Dedifferentiated amniotic fluid mesenchymal stem cell (primary cell): ENCODE measurements around the gene TSPAN13.

Source experiments
- DNase-seq: peaks from one replicate; pipeline ENCODE4 v3.0.0-alpha.2; 2016; ENCODE audit errors: extremely low spot score

Gene TSPAN13

DNA sequence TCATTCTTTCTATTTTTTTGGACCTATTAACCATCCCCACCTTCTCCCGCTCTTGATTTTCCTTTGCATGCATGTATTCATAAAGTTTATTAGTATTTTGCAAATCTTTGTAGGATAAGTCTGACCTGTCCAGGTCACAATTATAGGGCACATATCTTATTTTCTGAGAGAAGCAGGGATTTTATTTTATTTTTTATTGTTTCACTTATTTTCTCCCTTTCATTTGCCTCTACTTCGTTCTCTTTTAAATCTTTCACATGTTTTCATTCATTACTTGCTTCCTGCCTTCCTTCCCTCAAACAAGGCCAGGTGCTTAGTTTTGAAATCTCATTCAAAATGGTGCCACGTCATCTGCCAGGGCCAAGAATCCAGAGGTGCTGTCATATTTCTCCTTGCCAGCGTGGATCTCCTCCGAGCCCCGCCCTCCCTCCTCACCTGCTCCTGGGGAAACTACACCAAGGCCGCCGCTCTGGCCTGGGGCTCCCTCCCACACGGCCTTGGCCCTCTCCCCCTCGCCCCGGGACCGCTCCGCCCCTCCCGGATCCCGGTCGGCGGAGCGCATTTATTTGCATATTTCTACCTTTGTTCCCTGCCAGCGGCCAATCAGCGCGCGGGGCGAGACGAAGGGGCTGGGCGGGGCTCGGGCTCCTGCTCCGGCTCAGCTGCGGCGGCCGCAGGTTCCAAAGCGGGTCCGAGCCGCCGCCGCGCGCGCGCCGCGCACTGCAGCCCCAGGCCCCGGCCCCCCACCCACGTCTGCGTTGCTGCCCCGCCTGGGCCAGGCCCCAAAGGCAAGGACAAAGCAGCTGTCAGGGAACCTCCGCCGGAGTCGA is at the start of gene TSPAN13:
Gene TSPAN13 (plus strand): TSS at position 654 of the 830 bp plus-strand sequence. CDS start 213 bp downstream, outside the sequence.
- peak; percentile 30 for DNase-seq

DNA sequence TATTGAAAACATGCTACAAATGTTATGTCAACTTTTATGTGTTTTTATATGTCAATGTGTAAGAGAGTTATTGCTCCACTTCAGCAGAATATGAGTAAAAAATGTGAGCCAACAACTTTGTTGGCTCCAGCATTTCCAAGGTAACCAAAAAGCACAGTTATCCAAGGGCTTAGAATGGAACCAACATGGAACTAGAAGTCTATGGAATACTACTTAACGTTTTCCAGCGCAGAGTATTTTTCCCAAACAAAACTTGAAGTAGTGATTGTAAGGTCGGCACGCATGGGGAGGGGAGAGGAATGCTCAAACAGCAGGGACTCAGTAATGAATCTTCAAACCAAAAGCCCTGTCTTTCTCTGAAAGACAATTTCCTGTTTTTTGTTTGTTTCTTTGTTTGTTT is 45.0 kb upstream of the TSPAN13 start:
- no peak for DNase-seq

DNA sequence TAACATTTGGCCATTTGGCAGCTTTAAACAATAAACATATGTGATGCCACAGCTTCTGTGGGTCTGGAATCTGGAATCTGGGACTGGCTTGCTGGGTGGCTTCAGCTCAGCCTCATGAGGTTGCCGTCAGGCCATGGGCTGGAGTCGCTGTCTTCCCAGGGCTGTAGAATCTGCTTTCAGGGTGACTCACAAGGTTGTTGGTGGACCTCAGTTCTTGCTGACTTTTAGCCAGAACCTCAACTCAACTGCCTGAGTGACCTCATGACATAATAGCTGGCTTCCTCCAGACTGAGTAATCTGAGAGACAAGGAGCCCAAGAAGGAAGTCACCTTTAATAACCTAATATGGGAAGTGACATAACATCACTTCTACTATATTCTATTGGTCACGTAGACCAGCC is 44.6 kb upstream of the TSPAN13 start:
- peak; percentile 52 for DNase-seq

DNA sequence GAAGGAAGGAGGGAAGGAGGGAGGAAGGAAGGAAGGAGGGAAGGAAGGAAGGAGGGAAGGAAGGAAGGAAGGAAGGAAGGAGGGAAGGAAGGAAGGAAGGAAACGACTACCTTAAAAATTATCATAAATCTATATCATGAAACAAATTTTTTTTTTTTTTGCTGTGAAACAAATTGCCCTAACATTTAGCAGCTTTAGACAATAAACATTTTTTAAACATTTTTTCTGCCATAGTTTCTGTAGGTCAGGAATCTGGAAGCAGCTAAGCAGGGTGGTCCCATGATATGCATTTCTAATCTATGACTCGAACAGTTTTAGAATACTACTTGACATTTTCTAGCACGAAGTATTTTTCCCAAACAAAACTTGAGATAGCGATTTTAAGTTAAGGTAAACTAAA is 42.9 kb upstream of the TSPAN13 start:
- DNase-seq: no peak

DNA sequence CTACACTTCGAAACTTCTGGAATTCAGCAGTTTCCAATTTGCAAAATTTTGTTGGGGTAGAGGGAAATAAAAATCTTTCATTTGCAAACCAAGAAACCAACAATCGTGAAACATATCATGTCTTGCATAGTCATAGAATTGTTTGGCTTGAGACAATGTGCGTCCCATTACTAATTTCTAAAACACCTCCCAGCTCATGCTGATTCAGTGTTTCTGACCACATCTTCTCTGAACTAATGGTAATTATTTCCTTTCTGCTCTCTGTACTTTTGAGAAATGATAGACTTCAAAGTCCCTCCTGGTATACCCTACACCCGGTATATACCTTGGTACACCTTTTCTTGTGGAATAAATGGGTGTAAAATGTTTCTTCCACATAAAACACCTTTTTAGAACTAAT is 41.8 kb upstream of the TSPAN13 start:
- no peak for DNase-seq

DNA sequence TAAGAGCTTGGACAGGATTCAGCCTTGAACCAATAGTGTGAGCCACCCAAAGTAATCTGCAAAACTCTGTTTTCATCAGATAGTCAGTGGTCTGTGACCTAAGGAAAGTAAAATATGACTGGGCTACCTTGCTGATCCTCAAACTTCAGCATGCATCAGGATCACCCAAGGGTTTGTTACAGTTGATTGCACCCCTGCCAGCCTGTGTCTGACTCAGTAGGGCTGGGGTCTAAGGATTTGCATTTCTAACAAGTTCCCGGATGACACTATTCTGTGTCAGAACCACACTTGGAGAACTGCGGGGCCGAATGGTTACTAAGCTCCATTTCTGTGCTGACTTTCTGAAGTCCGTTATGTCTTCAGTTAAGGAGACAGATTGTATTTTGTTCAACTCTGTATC is 40.6 kb upstream of the TSPAN13 start:
- DNase-seq: no peak

DNA sequence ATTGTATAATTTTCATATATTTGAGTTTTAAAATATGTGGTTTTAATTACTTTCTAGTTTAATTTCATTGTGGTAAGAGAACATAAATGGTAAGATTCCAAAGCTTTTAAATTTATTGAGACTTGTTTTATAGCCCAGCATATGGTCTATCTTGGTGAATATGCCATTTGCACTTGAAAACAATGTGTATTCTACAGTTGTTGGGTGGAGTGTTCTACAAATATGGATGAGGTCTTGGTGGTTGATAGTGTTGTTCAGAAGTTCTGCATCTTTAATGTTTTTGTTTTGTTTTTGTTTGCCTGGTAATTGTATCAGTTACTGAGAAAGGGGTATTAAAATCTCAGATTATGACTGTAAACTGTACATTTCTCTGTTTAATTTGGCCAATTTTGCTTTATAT is 37.6 kb upstream of the TSPAN13 start:
- no peak for DNase-seq

DNA sequence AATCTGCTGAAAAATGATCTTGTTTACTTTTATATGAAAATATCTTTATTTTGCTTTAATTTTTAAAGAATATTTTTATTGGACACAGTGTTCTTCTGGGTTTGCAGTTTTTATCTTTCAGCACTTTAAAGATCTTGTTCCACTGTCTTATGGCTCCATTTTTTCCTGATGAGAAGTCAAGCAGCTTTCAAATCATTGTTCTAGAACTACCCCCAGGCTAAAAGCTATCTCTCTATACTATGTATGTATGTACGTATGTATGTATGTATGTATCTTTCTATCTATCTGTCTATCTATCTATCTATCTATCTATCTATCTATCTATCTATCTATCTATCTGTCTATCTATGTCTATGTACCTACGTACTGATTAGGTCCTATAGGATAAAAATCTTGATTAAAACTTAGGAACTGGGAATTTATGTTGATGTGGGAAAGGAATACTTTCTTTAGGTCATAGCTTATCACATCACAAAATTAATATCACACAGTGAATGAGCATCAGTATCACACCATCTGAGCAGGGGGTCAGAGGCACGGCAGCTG is 35.4 kb upstream of the TSPAN13 start:
- no peak for DNase-seq

DNA sequence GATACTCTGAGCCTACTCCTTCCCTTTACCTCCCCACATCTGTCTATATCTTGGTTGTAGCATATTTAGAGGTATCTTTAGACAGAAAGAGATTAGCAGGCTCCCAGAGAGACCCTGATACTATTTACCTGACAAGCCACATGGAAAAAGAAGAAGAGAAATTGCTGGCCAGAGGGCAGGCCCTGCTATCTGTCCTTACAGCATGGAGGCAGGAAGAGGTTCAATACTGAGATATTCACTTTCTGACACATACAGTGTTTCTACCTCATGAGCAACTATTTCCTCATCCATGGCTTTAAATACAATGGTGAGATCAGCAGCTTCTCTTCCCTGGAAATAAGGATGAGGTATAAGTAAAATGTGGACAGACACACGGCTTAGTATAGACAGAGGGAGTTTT is 33.9 kb upstream of the TSPAN13 start:
- DNase-seq: no peak

DNA sequence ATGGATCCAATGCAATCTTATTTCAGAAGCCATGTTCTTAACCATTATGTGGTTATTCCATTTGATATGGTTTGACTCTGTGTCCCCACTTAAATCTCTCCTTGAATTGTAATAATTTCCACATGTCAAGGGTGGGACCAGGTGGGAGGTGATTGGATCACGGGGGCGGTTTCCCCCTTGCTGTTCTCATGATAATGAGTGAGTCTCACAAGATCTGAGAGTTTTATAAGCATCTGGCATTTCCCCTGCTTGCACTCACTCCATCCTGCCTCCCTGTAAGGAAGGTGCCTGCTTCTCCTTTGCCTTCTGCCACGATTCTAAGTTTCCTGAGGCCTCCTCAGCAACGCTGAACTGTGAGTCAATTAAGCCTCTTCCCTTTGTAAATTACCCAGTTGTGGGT is 32.0 kb upstream of the TSPAN13 start:
- DNase-seq: no peak

DNA sequence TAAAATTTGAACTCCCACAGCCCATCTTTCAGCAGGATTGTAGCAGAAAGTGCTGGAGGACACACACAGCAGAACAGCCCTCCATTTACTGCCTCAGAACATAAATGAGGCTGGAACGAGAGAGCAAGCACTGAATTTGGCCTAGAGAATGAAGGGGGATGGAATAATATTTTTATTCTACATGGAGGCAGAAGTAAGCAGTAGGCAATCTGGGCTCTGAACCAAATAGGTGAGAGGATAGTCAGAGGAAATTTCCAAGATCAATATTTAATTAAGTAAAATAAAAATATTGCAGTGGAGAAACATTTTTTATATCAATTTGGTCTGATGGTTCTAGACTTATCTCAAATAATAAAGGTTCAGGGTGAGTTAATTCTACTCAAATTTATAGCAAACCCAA is 29.2 kb upstream of the TSPAN13 start:
- DNase-seq: no peak

DNA sequence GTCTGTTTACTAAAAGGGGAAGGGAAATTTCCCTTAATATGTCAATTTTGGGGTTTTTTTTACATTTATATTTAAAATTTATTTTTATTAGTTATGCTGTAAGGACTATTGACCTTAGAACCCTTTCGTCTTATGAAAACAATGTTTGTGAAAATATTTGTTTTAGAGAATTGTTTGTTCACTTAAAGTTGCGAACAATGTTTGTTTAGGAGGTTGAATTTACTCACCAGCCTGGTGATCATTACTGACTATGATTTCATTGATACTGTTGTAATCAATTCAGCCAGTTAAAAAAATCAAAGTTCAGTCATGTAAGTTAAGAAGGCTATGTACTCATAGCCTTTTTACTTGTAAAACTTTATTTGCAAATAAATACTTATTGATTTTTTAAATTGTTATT is 27.4 kb upstream of the TSPAN13 start:
- DNase-seq: no peak

DNA sequence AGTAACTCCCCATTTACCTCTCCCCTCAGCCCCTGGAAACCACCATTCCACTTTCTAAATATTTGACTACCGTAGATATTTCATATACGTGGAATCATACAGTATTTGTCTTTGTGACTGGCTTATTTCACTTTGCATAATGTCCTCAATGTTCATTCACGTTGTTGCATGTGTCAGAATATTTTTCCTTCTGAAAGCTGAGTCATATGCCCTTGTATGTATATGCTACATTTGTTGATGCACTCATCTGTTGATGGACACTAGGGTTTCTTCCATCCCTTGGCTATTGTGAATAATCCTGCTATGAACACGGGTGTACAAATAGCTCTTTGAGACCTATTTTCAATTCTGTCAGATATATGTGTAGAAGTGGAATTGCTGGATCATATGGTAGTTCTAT is 25.8 kb upstream of the TSPAN13 start:
- no peak for DNase-seq

DNA sequence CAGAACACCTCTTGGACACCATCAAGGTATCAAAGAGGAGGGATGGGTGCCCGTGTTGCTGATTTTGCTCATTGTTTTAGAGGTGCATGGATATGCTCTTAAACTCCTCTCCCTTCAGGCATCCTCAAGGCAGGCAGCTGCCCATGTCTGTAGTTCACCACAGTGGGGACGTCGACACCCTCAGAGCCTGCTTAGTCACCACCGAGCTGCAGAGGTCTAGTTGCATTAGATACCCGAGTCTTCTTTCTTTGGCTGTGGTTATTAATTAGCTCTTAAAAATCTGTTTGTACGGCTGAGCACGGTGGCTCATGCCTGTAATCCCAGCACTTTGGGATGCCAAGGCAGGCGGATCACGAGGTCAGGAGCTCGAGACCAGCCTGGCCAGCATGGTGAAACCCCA is 24.7 kb upstream of the TSPAN13 start:
- no peak for DNase-seq

DNA sequence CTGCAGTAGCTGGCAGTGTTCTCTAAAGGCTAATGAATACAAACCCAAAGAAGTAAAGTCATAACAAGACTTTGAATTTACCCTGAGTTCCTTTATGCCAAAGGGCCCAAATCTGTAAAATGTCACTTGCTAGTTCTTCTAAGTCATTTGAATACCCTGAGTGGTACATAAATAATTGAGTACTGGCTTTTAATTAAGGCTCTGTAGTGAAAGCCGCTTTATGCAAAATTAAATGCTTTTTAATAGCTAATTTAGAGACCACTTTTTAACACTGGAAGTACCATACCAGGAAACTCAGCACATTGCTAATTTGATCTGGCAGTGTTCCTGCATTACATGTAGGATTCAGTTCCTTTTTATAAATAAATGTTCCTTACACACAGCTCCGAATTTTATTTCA is 24.0 kb upstream of the TSPAN13 start:
- DNase-seq: no peak

DNA sequence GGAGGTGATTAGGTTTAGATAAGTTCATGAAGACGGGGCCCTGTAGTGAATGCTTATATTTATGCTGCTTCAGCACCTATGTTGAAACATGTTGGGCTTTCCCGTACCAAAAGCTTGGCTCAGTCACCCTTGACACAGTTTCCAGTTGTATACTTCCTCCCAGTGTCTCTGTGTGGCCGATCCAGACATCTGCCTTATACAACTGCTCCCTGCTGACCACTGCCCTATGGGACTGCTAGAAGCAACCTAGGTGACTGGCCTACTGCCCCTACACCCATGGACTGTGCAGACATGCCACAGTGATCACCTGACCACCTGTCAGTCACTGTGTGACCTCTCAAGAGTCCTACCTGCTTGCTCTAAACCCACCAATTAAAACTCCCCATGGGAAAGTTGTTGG is 22.6 kb upstream of the TSPAN13 start:
- DNase-seq: no peak

DNA sequence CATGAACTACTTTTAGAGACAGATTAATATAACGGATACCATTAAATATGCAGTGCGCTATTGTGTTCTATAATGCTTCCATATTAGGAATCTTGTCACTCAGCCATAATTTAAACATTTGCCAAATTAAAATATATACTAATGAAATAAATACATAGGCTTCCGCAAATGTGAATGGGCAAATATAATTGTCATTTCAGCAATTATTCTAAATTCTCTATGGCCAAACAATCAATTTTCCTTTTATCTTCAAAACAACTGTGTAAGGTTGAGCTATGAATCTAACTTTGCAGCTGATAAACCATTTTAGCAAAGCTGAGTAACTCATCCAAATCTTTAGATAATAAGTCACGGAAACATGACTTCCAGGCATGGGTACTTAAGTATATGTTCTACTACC is 20.7 kb upstream of the TSPAN13 start:
- no peak for DNase-seq

DNA sequence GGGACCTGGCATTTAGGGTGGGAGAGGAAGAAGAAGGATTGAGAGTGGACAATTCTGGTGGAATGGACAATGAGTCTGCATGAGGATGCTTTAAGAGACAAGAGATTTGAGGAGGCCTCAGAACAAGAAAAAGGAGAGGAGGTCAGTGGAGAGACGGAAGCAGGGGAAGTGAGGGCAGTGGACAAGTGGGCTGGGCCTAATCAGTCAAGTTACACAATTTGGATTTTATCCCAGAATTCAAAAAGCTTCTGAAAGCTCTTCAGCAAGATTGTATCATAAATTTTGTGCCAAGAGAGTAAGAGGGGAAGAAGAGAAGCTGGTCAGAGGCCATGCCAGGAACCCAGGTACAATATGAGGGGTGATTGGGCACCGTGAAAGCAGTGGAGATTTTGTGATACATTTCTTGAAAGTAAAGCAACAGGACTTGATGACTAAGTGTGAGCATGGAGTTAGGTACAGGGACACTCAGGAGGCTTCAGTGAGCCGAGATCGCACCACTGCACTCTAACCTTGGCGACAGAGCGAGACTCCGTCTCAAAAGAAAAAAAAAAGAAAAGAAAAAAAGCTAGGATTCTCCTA is 19.3 kb upstream of the TSPAN13 start:
- DNase-seq: no peak

DNA sequence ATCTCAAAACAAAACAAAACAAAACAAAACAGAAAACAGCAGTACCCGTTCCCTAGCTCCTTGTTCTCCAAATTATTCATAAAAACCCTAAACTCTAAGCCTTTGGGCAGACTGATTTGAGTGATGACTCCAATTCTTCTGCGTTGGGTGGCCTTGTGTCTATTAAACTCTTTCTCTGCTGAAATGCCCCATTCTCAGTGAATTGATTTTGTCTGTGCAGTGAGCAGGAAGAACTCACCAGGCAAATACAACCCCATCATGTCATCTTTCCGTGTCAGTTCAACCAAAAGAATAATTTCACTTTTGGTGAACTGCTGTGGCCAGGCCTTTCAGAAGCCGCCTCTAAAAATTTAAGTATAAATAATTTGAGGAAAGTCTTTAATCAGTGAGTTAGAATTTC is 18.5 kb upstream of the TSPAN13 start:
- no peak for DNase-seq

DNA sequence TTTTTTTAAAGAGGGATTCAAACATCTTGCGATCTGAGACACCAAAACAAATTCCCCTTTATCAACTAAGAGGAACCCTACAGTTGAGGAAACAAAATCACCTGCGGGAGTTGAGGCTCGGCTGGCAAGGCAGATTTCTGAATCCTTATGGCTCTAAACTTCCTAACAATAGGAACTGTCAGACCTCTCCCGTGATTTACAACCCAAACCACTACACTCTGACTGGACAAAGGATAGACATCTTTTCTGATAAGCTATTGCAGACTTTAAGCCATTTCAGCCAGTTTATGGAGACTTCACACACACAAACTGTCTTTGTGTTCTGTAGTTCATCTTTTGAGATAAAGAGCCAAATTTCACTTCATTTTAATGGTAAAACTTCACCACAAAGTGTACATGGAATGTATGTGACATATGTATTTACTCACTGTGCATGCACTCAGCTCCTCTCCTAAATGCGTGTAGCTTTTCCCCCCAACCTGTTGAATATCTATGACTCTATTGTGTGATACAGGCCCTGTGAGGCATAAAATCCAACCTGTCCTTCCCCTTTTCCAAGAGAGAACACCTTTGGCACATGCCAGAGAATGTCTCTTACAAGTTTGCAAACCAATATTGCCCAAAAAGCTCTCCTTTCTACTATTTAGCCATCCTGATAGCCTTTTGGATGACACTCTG is 15.4 kb upstream of the TSPAN13 start:
- DNase-seq: no peak

DNA sequence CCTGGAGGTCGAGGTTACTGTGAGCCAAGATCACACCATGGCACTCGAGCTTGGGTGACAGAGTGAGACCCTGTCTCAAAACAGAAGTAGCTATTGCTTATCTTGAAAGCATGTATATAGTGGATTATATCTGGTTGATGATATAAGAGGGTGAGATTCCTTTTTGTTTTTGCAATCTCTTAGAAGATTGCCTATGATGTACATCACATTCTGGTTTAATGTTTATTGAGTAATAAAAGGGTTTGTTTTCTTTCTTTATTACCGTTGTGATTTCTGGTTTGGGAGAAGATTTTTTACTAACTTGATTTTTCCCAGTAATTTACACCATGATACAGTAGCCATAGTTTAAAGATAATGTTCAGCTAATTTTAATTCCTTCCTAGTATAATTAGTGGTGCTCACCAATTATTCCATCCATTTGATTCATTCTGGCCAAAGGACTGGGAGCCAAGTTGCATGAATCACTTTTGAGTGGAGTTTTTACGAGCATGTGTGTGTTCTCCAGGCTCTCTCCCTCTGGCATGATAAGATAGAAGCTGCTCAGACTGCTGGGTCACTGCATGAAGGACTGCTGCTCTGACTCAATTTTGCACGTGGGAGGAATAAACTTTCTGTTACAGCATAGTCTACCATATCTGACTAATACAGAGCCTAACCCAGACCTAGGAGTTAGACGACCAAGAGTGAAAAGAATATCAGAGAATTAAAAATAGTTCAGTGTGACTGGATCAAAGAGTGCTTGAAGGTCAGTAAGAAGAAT is 13.5 kb upstream of the TSPAN13 start:
- peak; percentile 51 for DNase-seq

DNA sequence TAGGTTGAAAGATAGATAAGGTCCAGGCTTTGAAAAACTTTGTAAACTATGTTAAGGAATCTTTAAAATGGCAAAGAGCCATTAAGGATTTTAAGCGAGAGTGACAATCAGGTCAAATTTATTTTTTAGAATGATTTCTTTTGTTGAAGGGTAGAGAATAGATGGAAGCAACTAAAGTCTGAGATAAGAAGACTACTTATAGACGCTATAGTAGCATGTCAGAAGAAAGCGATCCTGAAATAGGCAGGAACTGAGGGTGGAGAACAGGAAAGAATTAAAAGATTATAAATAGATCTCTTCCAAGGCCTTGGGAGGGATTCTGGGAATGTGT is 13.0 kb upstream of the TSPAN13 start:
- no peak for DNase-seq
